ENCODE data around the gene GLRX. TPM values are rescaled to one million over a fixed set of nuclear protein-coding genes. Genes with fewer than 3 reads are reported as not detected.

Gene GLRX
- polyA plus RNA-seq, 3 donors = 386 to 603 (median 555) TPM

DNA sequence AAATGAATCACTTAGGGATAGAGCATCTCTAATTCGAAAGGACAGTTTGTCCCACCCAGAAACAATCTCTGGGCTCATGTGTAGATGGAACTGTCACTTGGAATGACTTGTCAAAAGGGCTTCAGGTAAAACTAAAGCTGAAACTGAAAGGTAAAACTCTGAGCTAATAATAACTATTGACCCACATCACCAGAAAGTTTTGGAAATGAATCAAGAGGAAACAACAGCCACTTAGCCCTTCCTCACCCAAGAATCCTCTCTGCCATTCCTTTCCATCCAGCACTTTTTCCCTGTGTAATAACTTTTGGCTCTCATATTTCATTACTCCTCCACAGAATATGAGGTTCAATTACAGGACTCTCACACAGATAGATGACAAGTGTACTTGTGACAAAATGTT is 14.0 kb upstream of the GLRX start:
- no peaks in the 10 kb centered on the region for H3K9me3 ChIP-seq (replicated peaks in 1 of 2; ENCODE audit: control insufficient read depth in 1 of 2, insufficient read depth in 1 of 2, low read length in 2 of 2)
- Mint-ChIP-seq H3K27me3 (ENCODE audit: low read depth in 3 of 3) (peaks cover 0 to 3% (median 0%) of the 10 kb centered on the region in 3 donors), H3K27ac (peak overlapping the region; percentile 96 to 99 (median 98)), H3K4me1 (peaks cover 84% of the 10 kb centered on the region), H3K36me3 (no peaks in the 10 kb centered on the region), H3K4me3 (no peak overlapping the region), H3K9me3 (no peaks in the 10 kb centered on the region)
- no peaks in the 10 kb centered on the region for H3K27me3 ChIP-seq (ENCODE audit: control insufficient read depth in 2 of 2, insufficient read depth in 2 of 2, low read length in 2 of 2)
- DNase-seq = no peak
- peaks cover 8% of the 10 kb centered on the region for H3K79me2 ChIP-seq (ENCODE audit: insufficient read depth, low read length)
- H3K4me2 ChIP-seq (replicated peaks; ENCODE audit: extremely low read depth, low read length, poor library complexity, severe bottlenecking) = peak overlapping the region; percentile 84
- no peaks in the 10 kb centered on the region for H4K20me1 ChIP-seq (ENCODE audit: insufficient read depth, low read length)
- H3K4me3 ChIP-seq (replicated peaks in 1 of 3; ENCODE audit: low read depth in 2 of 3, low read length in 3 of 3) = peak overlapping the region in 1 of 3 experiments; percentile 79
- no peaks in the 10 kb centered on the region for H3K36me3 ChIP-seq (replicated peaks in 1 of 2; ENCODE audit: control insufficient read depth in 1 of 2, insufficient read depth in 2 of 2, low read length in 2 of 2)
- no peak overlapping the region for H3K9ac ChIP-seq (ENCODE audit: insufficient read depth, low read length, poor library complexity, severe bottlenecking)
- intact Hi-C loops (cut with micrococcal nuclease) = no loop called here
- WGBS (ENCODE audit: insufficient coverage) = no CpG with 5 or more reads among the region's 1 CpG
- no peak overlapping the region for H2AFZ ChIP-seq (ENCODE audit: insufficient read depth, low read depth, low read length, poor library complexity, severe bottlenecking)
- TF ChIP-seq, protein P1, sequence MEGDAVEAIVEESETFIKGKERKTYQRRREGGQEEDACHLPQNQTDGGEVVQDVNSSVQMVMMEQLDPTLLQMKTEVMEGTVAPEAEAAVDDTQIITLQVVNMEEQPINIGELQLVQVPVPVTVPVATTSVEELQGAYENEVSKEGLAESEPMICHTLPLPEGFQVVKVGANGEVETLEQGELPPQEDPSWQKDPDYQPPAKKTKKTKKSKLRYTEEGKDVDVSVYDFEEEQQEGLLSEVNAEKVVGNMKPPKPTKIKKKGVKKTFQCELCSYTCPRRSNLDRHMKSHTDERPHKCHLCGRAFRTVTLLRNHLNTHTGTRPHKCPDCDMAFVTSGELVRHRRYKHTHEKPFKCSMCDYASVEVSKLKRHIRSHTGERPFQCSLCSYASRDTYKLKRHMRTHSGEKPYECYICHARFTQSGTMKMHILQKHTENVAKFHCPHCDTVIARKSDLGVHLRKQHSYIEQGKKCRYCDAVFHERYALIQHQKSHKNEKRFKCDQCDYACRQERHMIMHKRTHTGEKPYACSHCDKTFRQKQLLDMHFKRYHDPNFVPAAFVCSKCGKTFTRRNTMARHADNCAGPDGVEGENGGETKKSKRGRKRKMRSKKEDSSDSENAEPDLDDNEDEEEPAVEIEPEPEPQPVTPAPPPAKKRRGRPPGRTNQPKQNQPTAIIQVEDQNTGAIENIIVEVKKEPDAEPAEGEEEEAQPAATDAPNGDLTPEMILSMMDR (IDR thresholded peaks at IDR 0.05) = no peak
- peak overlapping the region in 1 of 2 donors; percentile 89 for H3K27ac ChIP-seq (ENCODE audit: low read depth in 1 of 2, low read length in 2 of 2)
- peaks cover 75 to 76% of the 10 kb centered on the region in 2 donors for H3K4me1 ChIP-seq (ENCODE audit: control insufficient read depth in 1 of 2, insufficient read depth in 2 of 2, low read length in 2 of 2)

DNA sequence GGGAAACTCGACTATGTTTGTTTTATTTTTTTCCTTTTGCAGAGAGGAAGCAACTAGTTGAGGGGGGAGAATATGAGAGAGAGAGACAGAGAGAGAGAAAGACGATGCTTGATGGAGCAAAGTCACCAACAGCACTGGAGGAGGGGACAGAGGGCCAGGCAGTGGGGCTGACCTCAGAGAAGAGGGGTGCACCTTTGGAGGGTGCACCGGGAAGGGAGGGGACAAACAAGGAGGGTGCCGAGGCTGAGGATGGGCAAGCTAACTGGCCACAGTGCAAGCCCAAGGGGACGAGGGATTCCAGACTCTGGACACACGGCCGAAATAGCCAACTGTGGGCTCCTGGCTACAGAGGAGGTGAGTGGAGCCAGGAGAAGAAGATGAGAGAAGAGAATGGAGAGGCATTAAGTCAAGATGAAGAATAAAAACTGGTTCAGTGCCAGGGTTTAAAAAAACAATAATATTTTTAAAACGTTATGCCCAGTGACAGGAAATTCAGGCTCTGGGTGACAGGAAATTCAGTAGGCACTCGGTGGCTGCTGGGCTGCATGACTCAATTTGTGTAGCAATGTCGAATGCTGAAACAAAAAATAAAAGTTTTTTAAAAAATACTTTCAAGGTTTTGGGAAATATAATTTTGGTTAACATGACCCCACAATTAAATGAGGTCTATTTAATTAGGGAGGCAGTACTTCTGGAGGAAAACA is 13.3 kb upstream of the GLRX start:
- Histone ChIP-seq H3K9me3 (replicated peaks in 1 of 2; ENCODE audit: control insufficient read depth in 1 of 2, insufficient read depth in 1 of 2, low read length in 2 of 2) (no peaks in the 10 kb centered on the region), H4K20me1 (ENCODE audit: insufficient read depth, low read length) (no peaks in the 10 kb centered on the region), H3K27me3 (ENCODE audit: control insufficient read depth in 2 of 2, insufficient read depth in 2 of 2, low read length in 2 of 2) (no peaks in the 10 kb centered on the region), H3K79me2 (ENCODE audit: insufficient read depth, low read length) (peaks cover 8% of the 10 kb centered on the region), H2AFZ (ENCODE audit: insufficient read depth, low read depth, low read length, poor library complexity, severe bottlenecking) (peak overlapping the region; percentile 68), H3K9ac (ENCODE audit: insufficient read depth, low read length, poor library complexity, severe bottlenecking) (peak overlapping the region; percentile 57), H3K4me3 (replicated peaks in 1 of 3; ENCODE audit: low read depth in 2 of 3, low read length in 3 of 3) (peak overlapping the region; percentile 59 to 79 (median 68)), H3K4me1 (ENCODE audit: control insufficient read depth in 1 of 2, insufficient read depth in 2 of 2, low read length in 2 of 2) (peaks cover 68 to 69% of the 10 kb centered on the region in 2 donors), H3K36me3 (replicated peaks in 1 of 2; ENCODE audit: control insufficient read depth in 1 of 2, insufficient read depth in 2 of 2, low read length in 2 of 2) (no peaks in the 10 kb centered on the region), H3K27ac (ENCODE audit: low read depth in 1 of 2, low read length in 2 of 2) (peak overlapping the region; percentile 87 to 89), H3K4me2 (replicated peaks; ENCODE audit: extremely low read depth, low read length, poor library complexity, severe bottlenecking) (peak overlapping the region; percentile 84)
- H3K9me3 Mint-ChIP-seq = no peaks in the 10 kb centered on the region
- peak overlapping the region; percentile 96 to 99 (median 98) for H3K27ac Mint-ChIP-seq
- intact Hi-C loops (cut with micrococcal nuclease) = loop anchor here in 1 of 2 donors (2.0 kb wide), 1 partner anchor 17 kb away; no protein-coding TSS in a partner anchor
- H3K27me3 Mint-ChIP-seq (ENCODE audit: low read depth in 3 of 3) = peaks cover 0 to 1% (median 0%) of the 10 kb centered on the region in 3 donors
- H3K36me3 Mint-ChIP-seq = no peaks in the 10 kb centered on the region
- H3K4me3 Mint-ChIP-seq = peak overlapping the region; percentile 87 to 99
- peak; percentile 54 to 77 (median 75) for DNase-seq
- TF ChIP-seq, protein P1 (IDR thresholded peaks at IDR 0.05) = no peak
- H3K4me1 Mint-ChIP-seq = peaks cover 77% of the 10 kb centered on the region
- WGBS (ENCODE audit: insufficient coverage) = 1% methylated on average over 8 of the region's 10 CpGs

Measured in CD14-positive monocyte (primary cell).